Measurements from ENCODE around the gene ASIC5.
A peak's percentile ranks its signal among the peaks of the same experiment; 100 is the strongest.

Gene ASIC5

GRCh38 chr4:155818639-155819038 lies 47.4 kb downstream of the ASIC5 start:
- ChIA-PET POLR2A (no interaction called here), CTCF (interaction anchor here (0.9 to 4.2 kb wide), 3 partner anchors 9 to 350 kb away, joined by 3 to 21 read pairs (median 5); partner anchors contain the start of gene CTSO)
- no peak overlapping the region for H3K4me3 ChIP-seq (ENCODE audit: low read depth, low read length)
- no peak for DNase-seq (ENCODE audit: low read depth, low spot score)
- TF ChIP-seq, protein P1, sequence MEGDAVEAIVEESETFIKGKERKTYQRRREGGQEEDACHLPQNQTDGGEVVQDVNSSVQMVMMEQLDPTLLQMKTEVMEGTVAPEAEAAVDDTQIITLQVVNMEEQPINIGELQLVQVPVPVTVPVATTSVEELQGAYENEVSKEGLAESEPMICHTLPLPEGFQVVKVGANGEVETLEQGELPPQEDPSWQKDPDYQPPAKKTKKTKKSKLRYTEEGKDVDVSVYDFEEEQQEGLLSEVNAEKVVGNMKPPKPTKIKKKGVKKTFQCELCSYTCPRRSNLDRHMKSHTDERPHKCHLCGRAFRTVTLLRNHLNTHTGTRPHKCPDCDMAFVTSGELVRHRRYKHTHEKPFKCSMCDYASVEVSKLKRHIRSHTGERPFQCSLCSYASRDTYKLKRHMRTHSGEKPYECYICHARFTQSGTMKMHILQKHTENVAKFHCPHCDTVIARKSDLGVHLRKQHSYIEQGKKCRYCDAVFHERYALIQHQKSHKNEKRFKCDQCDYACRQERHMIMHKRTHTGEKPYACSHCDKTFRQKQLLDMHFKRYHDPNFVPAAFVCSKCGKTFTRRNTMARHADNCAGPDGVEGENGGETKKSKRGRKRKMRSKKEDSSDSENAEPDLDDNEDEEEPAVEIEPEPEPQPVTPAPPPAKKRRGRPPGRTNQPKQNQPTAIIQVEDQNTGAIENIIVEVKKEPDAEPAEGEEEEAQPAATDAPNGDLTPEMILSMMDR (IDR thresholded peaks at IDR 0.05; ENCODE audit: insufficient read depth, low read length, missing control alignments): no peak

- no peak overlapping the region for H3K4me3 ChIP-seq (ENCODE audit: low read depth, low read length)
- TF ChIP-seq, protein P1 (IDR thresholded peaks at IDR 0.05; ENCODE audit: insufficient read depth, low read length, missing control alignments): no peak
- DNase-seq (ENCODE audit: low read depth, low spot score): no peak
- CTCF ChIA-PET: interaction anchor here (1.2 to 8.1 kb wide), 7 partner anchors 8 to 1261 kb away, joined by 3 to 132 read pairs (median 5); partner anchors contain the start of genes CTSO and PLRG1
- POLR2A ChIA-PET: no interaction called here
Measured at GRCh38 chr4:155811083-155811482, 55.0 kb downstream of the ASIC5 start.

- DNase-seq (ENCODE audit: low read depth, low spot score): no peak
- ChIA-PET POLR2A (interaction anchor here (1.0 kb wide), 1 partner anchor 144 kb away, joined by 5 read pairs; the partner anchor contains the start of gene CTSO), CTCF (interaction anchor here (0.6 to 8.1 kb wide), 11 partner anchors 9 to 156 kb away, joined by 3 to 132 read pairs (median 4); partner anchors contain the start of gene CTSO)
- TF ChIP-seq, protein P1 (IDR thresholded peaks at IDR 0.05; ENCODE audit: insufficient read depth, low read length, missing control alignments): peak; percentile 36
- no peak overlapping the region for H3K4me3 ChIP-seq (ENCODE audit: low read depth, low read length)
Measured at GRCh38 chr4:155809835-155810234, 56.2 kb downstream of the ASIC5 start.

DNA sequence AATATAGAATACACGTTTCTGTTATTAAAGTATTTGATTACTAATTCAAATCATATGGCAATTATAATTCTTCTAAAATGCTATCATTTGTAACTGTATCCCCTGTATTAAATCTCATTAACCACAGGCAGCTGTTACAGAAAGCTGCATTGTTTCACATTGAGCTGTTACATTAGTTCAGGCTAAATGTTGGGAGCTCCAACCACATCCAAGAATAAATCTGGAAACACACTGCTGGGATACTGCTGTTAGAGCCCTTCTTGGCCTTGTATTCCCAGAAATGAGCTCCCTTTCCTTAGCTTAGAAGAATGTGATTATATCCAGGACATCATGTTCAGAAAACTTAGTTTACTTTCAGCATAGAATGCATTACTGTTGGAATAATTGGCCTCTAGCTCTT lies 59.1 kb downstream of the ASIC5 start:
- ChIA-PET CTCF (interaction anchor here (1.3 to 8.1 kb wide), 2 partner anchors 18 to 146 kb away, joined by 3 to 132 read pairs; partner anchors contain the start of gene CTSO), POLR2A (interaction anchor here (1.7 kb wide), 1 partner anchor 146 kb away, joined by 7 read pairs; the partner anchor contains the start of gene CTSO)
- H3K4me3 ChIP-seq (ENCODE audit: low read depth, low read length): no peak overlapping the region
- peak; percentile 61 for DNase-seq (ENCODE audit: low read depth, low spot score)
- TF ChIP-seq, protein P1 (IDR thresholded peaks at IDR 0.05; ENCODE audit: insufficient read depth, low read length, missing control alignments): no peak

DNA sequence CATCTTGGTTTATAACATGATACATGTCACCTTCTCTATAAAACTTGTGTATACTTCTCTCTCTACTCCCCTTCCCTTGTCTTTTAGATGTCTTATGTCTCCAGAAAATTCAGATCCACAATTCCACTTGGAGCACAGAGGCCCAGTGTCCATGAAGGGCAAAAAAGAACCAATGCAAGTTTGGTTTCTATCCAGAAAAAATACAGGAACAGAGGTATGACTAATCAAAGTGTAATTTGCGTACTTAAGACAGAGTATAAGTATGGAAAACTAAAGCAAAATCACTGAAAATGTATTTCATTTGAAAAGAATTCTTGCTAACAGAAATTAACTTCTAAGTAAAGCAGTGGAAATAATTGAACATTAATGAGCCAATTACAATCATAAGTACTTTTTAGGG lies 61.1 kb downstream of the ASIC5 start:
- no peak overlapping the region for H3K4me3 ChIP-seq (ENCODE audit: low read depth, low read length)
- DNase-seq (ENCODE audit: low read depth, low spot score): no peak
- ChIA-PET CTCF (interaction anchor here (1.7 to 8.1 kb wide), 2 partner anchors 16 to 148 kb away, joined by 5 to 132 read pairs; partner anchors contain the start of gene CTSO), POLR2A (no interaction called here)
- TF ChIP-seq, protein P1 (IDR thresholded peaks at IDR 0.05; ENCODE audit: insufficient read depth, low read length, missing control alignments): no peak

DNA sequence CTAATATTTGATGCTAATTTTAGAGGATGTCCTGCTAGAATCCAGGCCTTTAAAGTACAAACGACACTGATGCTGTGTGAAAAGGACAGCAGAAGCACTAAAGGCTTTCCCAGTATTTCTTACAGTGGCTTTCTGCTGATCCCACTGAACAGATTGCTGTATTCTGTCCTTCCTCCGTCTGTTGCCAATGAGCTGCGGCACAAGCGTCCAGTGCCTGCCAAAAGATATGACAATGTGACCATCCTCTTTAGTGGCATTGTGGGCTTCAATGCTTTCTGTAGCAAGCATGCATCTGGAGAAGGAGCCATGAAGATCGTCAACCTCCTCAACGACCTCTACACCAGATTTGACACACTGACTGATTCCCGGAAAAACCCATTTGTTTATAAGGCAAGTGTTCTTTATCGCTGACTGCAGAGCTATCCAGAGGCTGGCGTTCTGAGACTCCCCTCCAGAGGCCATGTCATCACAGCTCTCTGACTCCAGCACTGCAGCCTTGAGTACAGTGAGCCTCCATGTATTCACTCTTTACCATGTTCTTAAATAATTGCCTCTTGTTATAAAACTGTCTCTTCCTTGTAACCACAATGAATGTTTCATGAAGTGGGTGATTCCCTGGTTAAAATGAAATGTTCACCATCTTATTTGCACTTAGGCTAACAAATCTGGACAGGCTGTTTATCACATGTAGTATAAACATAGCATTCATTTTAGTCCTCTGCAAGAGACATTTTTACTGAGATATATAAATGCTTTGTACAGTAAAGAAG lies 63.7 kb downstream of the ASIC5 start:
- ChIA-PET CTCF (interaction anchor here (1.3 to 1.9 kb wide), 2 partner anchors 15 to 151 kb away, joined by 5 to 7 read pairs; partner anchors contain the start of gene CTSO), POLR2A (no interaction called here)
- no peak overlapping the region for H3K4me3 ChIP-seq (ENCODE audit: low read depth, low read length)
- DNase-seq (ENCODE audit: low read depth, low spot score): no peak
- TF ChIP-seq, protein P1 (IDR thresholded peaks at IDR 0.05; ENCODE audit: insufficient read depth, low read length, missing control alignments): no peak
